Measurements from ENCODE around the gene DNAJA3. TPM values are rescaled to one million over a fixed set of nuclear protein-coding genes. Genes with fewer than 3 reads are reported as not detected.

The DNAJA3 gene
- total RNA-seq, 2 donors from 2014 or later = 43.6 to 56.7 TPM

GRCh38 chr16:4402439-4403132 lies 23.1 kb upstream of the DNAJA3 start:
- peak; percentile 90 for ATAC-seq
- DNase-seq = peak in 1 of 2 donors; percentile 88
- intact Hi-C loops (cut with DNase I, micrococcal nuclease) = loop anchor here (5.0 to 10.0 kb wide), 2 partner anchors 45 to 118 kb away; no protein-coding TSS in a partner anchor

- intact Hi-C loops (cut with DNase I, micrococcal nuclease) = loop anchor here (5.0 to 10.0 kb wide), 2 partner anchors 46 to 119 kb away; no protein-coding TSS in a partner anchor
- no peak for DNase-seq
- peak; percentile 5 for ATAC-seq
Measured at GRCh38 chr16:4403133-4403949, 22.3 kb upstream of the DNAJA3 start.

- intact Hi-C loops (cut with DNase I, micrococcal nuclease) = loop anchor here (5.0 to 10.0 kb wide), 2 partner anchors 47 to 120 kb away; no protein-coding TSS in a partner anchor
- peak in 1 of 2 donors; percentile 46 for DNase-seq
- ATAC-seq = peak; percentile 33
Measured at GRCh38 chr16:4404247-4404966, 21.3 kb upstream of the DNAJA3 start.

- ATAC-seq (no peak), DNase-seq (no peak)
- intact Hi-C loops (cut with DNase I, micrococcal nuclease) = loop anchor here (5.0 to 10.0 kb wide), 2 partner anchors 48 to 120 kb away; no protein-coding TSS in a partner anchor
Measured at GRCh38 chr16:4404967-4405696, 20.5 kb upstream of the DNAJA3 start.

GRCh38 chr16:4407543-4408322 lies 17.9 kb upstream of the DNAJA3 start:
- no peak for DNase-seq
- no peak for ATAC-seq
- intact Hi-C loops (cut with DNase I, micrococcal nuclease) = loop anchor here in 1 of 2 donors (10.0 kb wide), 1 partner anchor 123 kb away; no protein-coding TSS in a partner anchor

GRCh38 chr16:4408323-4408690 lies 17.4 kb upstream of the DNAJA3 start:
- ATAC-seq (no peak), DNase-seq (no peak)
- intact Hi-C loops (cut with DNase I, micrococcal nuclease) = loop anchor here in 1 of 2 donors (10.0 kb wide), 1 partner anchor 124 kb away; no protein-coding TSS in a partner anchor

GRCh38 chr16:4409081-4409932 lies 16.4 kb upstream of the DNAJA3 start:
- intact Hi-C loops (cut with DNase I, micrococcal nuclease) = loop anchor here in 1 of 2 donors (10.0 kb wide), 1 partner anchor 125 kb away; no protein-coding TSS in a partner anchor
- ATAC-seq (no peak), DNase-seq (no peak)

- peak; percentile 52 for ATAC-seq
- intact Hi-C loops (cut with DNase I, micrococcal nuclease) = no loop called here
- DNase-seq = peak; percentile 52 to 60
Measured at GRCh38 chr16:4410335-4411075, 15.2 kb upstream of the DNAJA3 start.

- ATAC-seq (no peak), DNase-seq (no peak)
- intact Hi-C loops (cut with DNase I, micrococcal nuclease) = no loop called here
Measured at GRCh38 chr16:4411684-4412083, 14.0 kb upstream of the DNAJA3 start.

GRCh38 chr16:4412159-4412558 lies 13.5 kb upstream of the DNAJA3 start:
- DNase-seq = no peak
- ATAC-seq = no peak
- intact Hi-C loops (cut with DNase I, micrococcal nuclease) = no loop called here

- no peak for DNase-seq
- ATAC-seq = no peak
- intact Hi-C loops (cut with DNase I, micrococcal nuclease) = no loop called here
Measured at GRCh38 chr16:4412854-4413253, 12.8 kb upstream of the DNAJA3 start.

- intact Hi-C loops (cut with DNase I, micrococcal nuclease) = no loop called here
- no peak for DNase-seq
- ATAC-seq = no peak
Measured at GRCh38 chr16:4414187-4414917, 11.3 kb upstream of the DNAJA3 start.

GRCh38 chr16:4415538-4416199 lies 10.0 kb upstream of the DNAJA3 start:
- DNase-seq (peak; percentile 73 to 75), ATAC-seq (peak; percentile 39)
- intact Hi-C loops (cut with DNase I, micrococcal nuclease) = no loop called here

- peak; percentile 90 for ATAC-seq
- DNase-seq = peak; percentile 97 to 99
- intact Hi-C loops (cut with DNase I, micrococcal nuclease) = no loop called here
Measured at GRCh38 chr16:4416200-4417032, 9.3 kb upstream of the DNAJA3 start, which contains the start of gene CORO7. TSS of gene CORO7 (minus strand) at chr16:4416596. CDS start at chr16:4416518, 78 bp downstream.
